H1 (cell line): ENCODE results near the gene PEAK3. TPM values are rescaled to one million over a fixed set of nuclear protein-coding genes. Genes with fewer than 3 reads are reported as not detected.

Source experiments
- CTCF ChIA-PET: fragments of 300-600 bp; sonication (Branson Sonifier 250); formaldehyde crosslinking; loops from one replicate; lab custom pipeline; 2021; ENCODE audit not compliant: partially characterized antibody; lab: Charles Lee
- POLR2A ChIA-PET: fragments of 300-600 bp; sonication (Branson Sonifier 250); formaldehyde crosslinking; loops from one replicate; lab custom pipeline; 2021; ENCODE audit warnings: inconsistent platforms; ENCODE audit not compliant: partially characterized antibody; lab: Charles Lee
- DNase-seq, 2 experiments: peaks; one replicate each; pipeline versions ENCODE4 v3.0.0 to v3.0.0-alpha.2; 2010 to 2022; ENCODE audit warnings: low spot score in 2 of 2, low read depth in 1 of 2, mixed read lengths in 1 of 2
- FAIRE-seq: peaks from 2 replicates; lab custom pipeline; 2011; peaks lifted over from hg19 to GRCh38; lab: Jason Lieb, UNC
- H2AFZ ChIP-seq: 2 replicates; pipeline ENCODE4 v1.8.1; 2012; ENCODE audit warnings: low read length, inconsistent platforms
- H2AK5ac ChIP-seq: 2 replicates; pipeline ENCODE4 v1.6.1; 2013; ENCODE audit warnings: low read depth, low read length
- H2BK120ac ChIP-seq: replicated peaks from 2 replicates; pipeline ENCODE3; 2013; ENCODE audit warnings: low read depth, low read length, inconsistent platforms
- H2BK12ac ChIP-seq: 2 replicates; pipeline ENCODE4 v1.6.1; 2013; ENCODE audit warnings: low read depth, low read length
- H2BK15ac ChIP-seq: 2 replicates; pipeline ENCODE4 v1.6.1; 2013; ENCODE audit warnings: low read length
- H2BK20ac ChIP-seq: 2 replicates; pipeline ENCODE4 v1.6.1; 2013; ENCODE audit warnings: low read length
- H2BK5ac ChIP-seq: 2 replicates; pipeline ENCODE4 v1.6.1; 2013; ENCODE audit warnings: low read depth, low read length
- H3K14ac ChIP-seq: 2 replicates; pipeline ENCODE4 v1.6.1; 2013; ENCODE audit warnings: inconsistent platforms; ENCODE audit not compliant: insufficient read length
- H3K18ac ChIP-seq: 2 replicates; pipeline ENCODE4 v1.6.1; 2013; ENCODE audit warnings: low read length; ENCODE audit errors: extremely low read depth
- H3K23ac ChIP-seq: 2 replicates; pipeline ENCODE4 v1.6.1; 2013; ENCODE audit warnings: inconsistent platforms; ENCODE audit not compliant: insufficient read length
- H3K23me2 ChIP-seq: 2 replicates; pipeline ENCODE4 v1.6.1; 2013; ENCODE audit warnings: low read depth, low read length
- H3K27ac ChIP-seq: 2 replicates; pipeline ENCODE4 v1.6.1; 2011; ENCODE audit warnings: low read depth, low read length, inconsistent platforms
- H3K27me3 ChIP-seq, 4 experiments: replicated peaks in 1 of 4; 1 replicate in 1 of 4; 2 replicates in 3 of 4; pipeline versions ENCODE4 v1.6.1 to v1.8.1; 2011 to 2013; ENCODE audit warnings: low read length in 3 of 4, mild to moderate bottlenecking in 3 of 4, inconsistent platforms in 2 of 4, mixed read lengths in 2 of 4, moderate library complexity in 1 of 4; ENCODE audit not compliant: control insufficient read depth in 3 of 4, insufficient read depth in 3 of 4; ENCODE audit errors: extremely low read depth in 1 of 4
- H3K36me3 ChIP-seq, 4 experiments: 2 replicates each; pipeline versions ENCODE4 v1.6.1 to v1.8.1; 2011 to 2013; ENCODE audit warnings: mild to moderate bottlenecking in 4 of 4, low read length in 3 of 4, moderate library complexity in 2 of 4, control low read depth in 1 of 4, inconsistent platforms in 1 of 4; ENCODE audit not compliant: insufficient read depth in 4 of 4, control insufficient read depth in 2 of 4
- H3K4ac ChIP-seq: replicated peaks from 2 replicates; pipeline ENCODE3; 2013; ENCODE audit warnings: low read length, low read depth, mixed read lengths, inconsistent platforms; ENCODE audit not compliant: insufficient read length
- H3K4me1 ChIP-seq, 4 experiments: replicated peaks in 1 of 4; 1 replicate in 1 of 4; 2 replicates in 3 of 4; pipeline versions ENCODE4 v1.6.1 to v1.8.1; 2011 to 2013; ENCODE audit warnings: low read length in 3 of 4, inconsistent platforms in 2 of 4, mixed read lengths in 1 of 4; ENCODE audit not compliant: insufficient read depth in 4 of 4, control insufficient read depth in 3 of 4
- H3K4me2 ChIP-seq, 2 experiments: 2 replicates each; pipeline versions ENCODE4 v1.6.1 to v1.8.1; 2011 to 2013; ENCODE audit warnings: low read depth in 2 of 2, low read length in 2 of 2, control low read depth in 1 of 2, inconsistent platforms in 1 of 2, mild to moderate bottlenecking in 1 of 2; ENCODE audit not compliant: insufficient read depth in 1 of 2
- H3K4me3 ChIP-seq, 4 experiments: fragments of 200-600, 300-600 bp in 1 of 4; sonication (generic), shearing (Covaris generic), sonication (Bioruptor Twin) in 1 of 4; 2 replicates each; pipeline versions ENCODE4 v1.5.1 to v1.8.1; 2011 to 2016; ENCODE audit warnings: low read length in 4 of 4, low read depth in 3 of 4, control low read depth in 2 of 4, inconsistent platforms in 2 of 4, mild to moderate bottlenecking in 2 of 4, mixed read lengths in 1 of 4, moderate library complexity in 1 of 4; ENCODE audit not compliant: insufficient read depth in 2 of 4; ENCODE audit errors: extremely low read depth in 1 of 4
- H3K56ac ChIP-seq: replicated peaks from 2 replicates; pipeline ENCODE3; 2013; ENCODE audit warnings: low read depth, mild to moderate bottlenecking, mixed read lengths, low read length, inconsistent platforms; ENCODE audit not compliant: insufficient read length
- H3K79me1 ChIP-seq: 2 replicates; pipeline ENCODE4 v1.6.1; 2013; ENCODE audit warnings: low read depth, low read length, control low read depth
- H3K79me2 ChIP-seq, 2 experiments: 2 replicates each; pipeline versions ENCODE4 v1.6.1 to v1.8.1; 2012 to 2013; ENCODE audit warnings: low read length in 2 of 2, mild to moderate bottlenecking in 2 of 2, inconsistent platforms in 1 of 2; ENCODE audit not compliant: insufficient read depth in 2 of 2, control insufficient read depth in 1 of 2
- H3K9ac ChIP-seq, 4 experiments: replicated peaks in 1 of 4; 1 replicate in 1 of 4; 2 replicates in 3 of 4; pipeline versions ENCODE4 v1.6.1 to v1.8.1; 2011 to 2013; ENCODE audit warnings: low read depth in 3 of 4, low read length in 3 of 4, control low read depth in 2 of 4, mild to moderate bottlenecking in 2 of 4, moderate library complexity in 2 of 4, inconsistent platforms in 1 of 4; ENCODE audit errors: extremely low read depth in 1 of 4
- H3K9me3 ChIP-seq, 2 experiments: 2 replicates each; pipeline versions ENCODE4 v1.6.1 to v1.8.1; 2012 to 2013; ENCODE audit warnings: mild to moderate bottlenecking in 2 of 2, moderate library complexity in 2 of 2, control low read depth in 1 of 2, inconsistent platforms in 1 of 2, low read depth in 1 of 2, low read length in 1 of 2, mixed read lengths in 1 of 2; ENCODE audit not compliant: insufficient read depth in 2 of 2
- H4K20me1 ChIP-seq, 2 experiments: replicated peaks in 1 of 2; 2 replicates each; pipeline versions ENCODE3 to v1.8.1; 2011 to 2013; ENCODE audit warnings: inconsistent platforms in 2 of 2, low read length in 2 of 2, mild to moderate bottlenecking in 1 of 2; ENCODE audit not compliant: insufficient read depth in 2 of 2, control insufficient read depth in 1 of 2
- H4K5ac ChIP-seq: 2 replicates; pipeline ENCODE4 v1.6.1; 2013; ENCODE audit warnings: low read length, low read depth, mixed read lengths, inconsistent platforms; ENCODE audit not compliant: insufficient read length
- H4K8ac ChIP-seq: 2 replicates; pipeline ENCODE4 v1.8.0; 2013; ENCODE audit warnings: mild to moderate bottlenecking, moderate library complexity, low read length, inconsistent platforms; ENCODE audit not compliant: insufficient read depth; ENCODE audit errors: extremely low read depth
- H4K91ac ChIP-seq: replicated peaks from 2 replicates; pipeline ENCODE3; 2013; ENCODE audit warnings: low read length, mixed read lengths, inconsistent platforms; ENCODE audit not compliant: insufficient read length
- KDM4A ChIP-seq: IDR thresholded peaks from one replicate; pipeline ENCODE4 v1.7.1; 2012; ENCODE audit warnings: low read depth, mild to moderate bottlenecking, moderate library complexity, low read length, inconsistent platforms; ENCODE audit not compliant: severe bottlenecking
- WGBS, 2 experiments: shearing (Covaris generic) in 1 of 2; methylation state at CpG; one replicate each; pipeline versions ENCODE4 v1.1.6 to v1.1.7; 2013 to 2015; ENCODE audit warnings: low lambda C conversion rate in 2 of 2, mixed read lengths in 2 of 2, inconsistent platforms in 1 of 2, low coverage in 1 of 2, missing lambda C conversion rate in 1 of 2; ENCODE audit not compliant: insufficient replicate concordance in 2 of 2, insufficient coverage in 1 of 2, insufficient read length in 1 of 2; ENCODE audit errors: extremely low coverage in 1 of 2, missing lambda C conversion rate in 1 of 2; 5-methylcytosine and 5-hydroxymethylcytosine counted together
- polyA plus RNA-seq, 7 experiments: library from polyadenylated mRNA; depleted of rRNA in 3 of 7; stranded (reverse) in 5 of 7; unstranded in 2 of 7; fragments of >200 nt in 5 of 7; fragments of 200-250 nt in 2 of 7; gene quantifications; 1 replicate in 5 of 7; 2 replicates in 1 of 7; 4 replicates in 1 of 7; pipeline versions ENCODE4 v1.2.1 to v1.2.3, GENCODE V29; 2011 to 2013; ENCODE audit warnings: missing spikeins in 2 of 7, mixed read lengths in 2 of 7
- total RNA-seq: library from RNA; stranded (reverse); fragmentation: NEBNext Ultra II Directional; extraction: Animal tissue kit (Norgen Biotek cat#: 25700); gene quantifications from 2 replicates; pipeline ENCODE4 v1.2.1, GENCODE V29; 2021
- TF ChIP-seq, protein P1 (sequence below): IDR thresholded peaks from 2 replicates; pipeline ENCODE4 v1.6.1; 2012; ENCODE audit warnings: low read length, inconsistent platforms

The PEAK3 gene
- total and polyA plus RNA-seq, 2 of the 8 experiments (the other 6 are each of a cell fraction or from before 2014, with no cell fraction given) = not detected

DNA sequence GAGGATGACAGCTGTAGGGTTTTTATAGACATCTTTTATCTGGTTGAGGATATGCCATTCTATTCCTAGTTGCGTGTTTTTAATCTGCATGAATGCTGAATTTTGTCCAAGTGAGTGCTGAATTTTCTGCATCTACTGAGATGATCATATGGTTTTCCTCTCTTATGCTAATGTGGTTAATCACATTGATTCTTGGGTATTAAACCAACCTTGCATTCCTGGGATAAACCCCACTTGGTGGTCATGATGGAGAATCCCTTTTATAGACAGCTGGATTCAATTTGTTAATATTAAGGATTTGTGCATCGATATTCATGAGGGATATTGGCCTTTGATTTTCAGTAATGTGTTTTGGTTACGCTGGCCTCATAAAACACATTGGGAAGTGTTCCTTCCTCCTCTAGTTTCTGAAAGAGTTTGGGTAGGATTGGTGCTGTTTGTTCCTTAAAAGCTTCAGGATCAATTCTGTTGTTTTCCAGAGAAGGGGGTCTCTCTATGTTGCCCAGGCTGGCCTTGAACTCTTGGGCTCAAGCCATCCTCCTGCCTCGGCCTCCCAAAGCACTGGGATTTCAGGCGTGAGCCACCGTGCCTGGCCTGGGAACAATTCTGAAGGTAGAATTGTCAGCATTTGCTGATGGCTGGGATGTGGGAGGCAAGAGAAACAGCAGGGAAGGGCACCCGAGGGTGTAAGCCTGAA is 33.3 kb upstream of the PEAK3 start:
- no peaks in the 10 kb centered on the region for H3K23me2 ChIP-seq
- no peak overlapping the region for H4K91ac ChIP-seq
- H3K23ac ChIP-seq = no peak overlapping the region
- no peak overlapping the region for H2BK12ac ChIP-seq
- CTCF ChIA-PET = interaction anchor here (0.7 to 9.8 kb wide), 43 partner anchors 8 to 774 kb away, joined by 3 to 106 read pairs (median 7); partner anchors contain the start of genes AMH, JSRP1, LSM7 and SPPL2B
- no peaks in the 10 kb centered on the region for H3K27me3 ChIP-seq
- H3K14ac ChIP-seq = no peak overlapping the region
- no peak overlapping the region for H2BK5ac ChIP-seq
- DNase-seq = no peak
- no peak overlapping the region for H4K5ac ChIP-seq
- no peak overlapping the region for H2AFZ ChIP-seq
- no peaks in the 10 kb centered on the region for H3K36me3 ChIP-seq
- no peak overlapping the region for H3K4me2 ChIP-seq
- H4K20me1 ChIP-seq = no peaks in the 10 kb centered on the region
- no peaks in the 10 kb centered on the region for H3K79me1 ChIP-seq
- no peak overlapping the region for H2AK5ac ChIP-seq
- H3K4ac ChIP-seq = no peak overlapping the region
- H3K9ac ChIP-seq = no peak overlapping the region
- H3K4me3 ChIP-seq = no peak overlapping the region
- no peak overlapping the region for H2BK120ac ChIP-seq
- H3K27ac ChIP-seq = no peak overlapping the region
- no peaks in the 10 kb centered on the region for H3K9me3 ChIP-seq
- H3K79me2 ChIP-seq = no peaks in the 10 kb centered on the region
- POLR2A ChIA-PET = interaction anchor here (0.6 to 4.1 kb wide), 15 partner anchors 11 to 85 kb away, joined by 3 to 29 read pairs (median 5); partner anchors contain the start of genes AMH, LSM7, PLEKHJ1 and SPPL2B
- H4K8ac ChIP-seq = no peak overlapping the region; the same call in 1 of the 2 replicates
- H2BK15ac ChIP-seq = no peak overlapping the region
- H3K4me1 ChIP-seq = peaks cover 0 to 4% (median under 1%) of the 10 kb centered on the region in 4 experiments; a peak in 4 of 7 replicates
- 81% methylated on average over 7 of the region's 7 CpGs; no CpG with 5 or more reads in 1 of the 2 experiments for WGBS, 2 experiments
- FAIRE-seq = no peak
- H3K18ac ChIP-seq = no peak overlapping the region
- no peak overlapping the region for H3K56ac ChIP-seq
- H2BK20ac ChIP-seq = no peak overlapping the region
- TF ChIP-seq, protein P1, sequence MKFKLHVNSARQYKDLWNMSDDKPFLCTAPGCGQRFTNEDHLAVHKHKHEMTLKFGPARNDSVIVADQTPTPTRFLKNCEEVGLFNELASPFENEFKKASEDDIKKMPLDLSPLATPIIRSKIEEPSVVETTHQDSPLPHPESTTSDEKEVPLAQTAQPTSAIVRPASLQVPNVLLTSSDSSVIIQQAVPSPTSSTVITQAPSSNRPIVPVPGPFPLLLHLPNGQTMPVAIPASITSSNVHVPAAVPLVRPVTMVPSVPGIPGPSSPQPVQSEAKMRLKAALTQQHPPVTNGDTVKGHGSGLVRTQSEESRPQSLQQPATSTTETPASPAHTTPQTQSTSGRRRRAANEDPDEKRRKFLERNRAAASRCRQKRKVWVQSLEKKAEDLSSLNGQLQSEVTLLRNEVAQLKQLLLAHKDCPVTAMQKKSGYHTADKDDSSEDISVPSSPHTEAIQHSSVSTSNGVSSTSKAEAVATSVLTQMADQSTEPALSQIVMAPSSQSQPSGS = no peak
- no peak for TF ChIP-seq KDM4A
